Mesenchymal stem cell (in vitro differentiated cells and primary cell): ENCODE results near the gene MRLN.

Source experiments
- DNase-seq: peaks from one replicate; pipeline ENCODE4 v3.0.0-alpha.2; 2013
- H2AFZ ChIP-seq: one replicate; pipeline ENCODE4 v1.6.1; 2013; ENCODE audit warnings: low read depth, mild to moderate bottlenecking, control low read depth, inconsistent platforms, low read length, moderate library complexity
- H2AK5ac ChIP-seq: 2 replicates; pipeline ENCODE4 v1.6.1; 2013; ENCODE audit warnings: low read length, moderate library complexity, mild to moderate bottlenecking, inconsistent platforms; ENCODE audit not compliant: severe bottlenecking
- H2BK120ac ChIP-seq: one replicate; pipeline ENCODE4 v1.6.1; 2013; ENCODE audit warnings: low read depth, mild to moderate bottlenecking, inconsistent platforms, low read length, moderate library complexity
- H2BK12ac ChIP-seq, 2 experiments: one replicate each; pipeline ENCODE4 v1.6.1; 2013; ENCODE audit warnings: inconsistent platforms in 2 of 2, low read length in 2 of 2, mild to moderate bottlenecking in 2 of 2, moderate library complexity in 2 of 2, control low read depth in 1 of 2
- H2BK15ac ChIP-seq: one replicate; pipeline ENCODE4 v1.6.1; 2013; ENCODE audit warnings: mild to moderate bottlenecking, low read depth, inconsistent platforms; ENCODE audit not compliant: poor library complexity, severe bottlenecking
- H2BK5ac ChIP-seq: 2 replicates; pipeline ENCODE4 v1.6.1; 2013; ENCODE audit warnings: low read depth, mild to moderate bottlenecking, low read length, control low read depth, inconsistent platforms; ENCODE audit not compliant: poor library complexity, severe bottlenecking
- H3K14ac ChIP-seq, 2 experiments: one replicate each; pipeline ENCODE4 v1.6.1; 2013; ENCODE audit warnings: inconsistent platforms in 2 of 2, low read length in 2 of 2, control low read depth in 1 of 2, mild to moderate bottlenecking in 1 of 2, moderate library complexity in 1 of 2
- H3K18ac ChIP-seq, 2 experiments: one replicate each; pipeline ENCODE4 v1.6.1; 2013; ENCODE audit warnings: inconsistent platforms in 2 of 2, low read length in 2 of 2, control low read depth in 1 of 2, low read depth in 1 of 2, mild to moderate bottlenecking in 1 of 2
- H3K23ac ChIP-seq, 2 experiments: one replicate each; pipeline ENCODE4 v1.6.1; 2013; ENCODE audit warnings: inconsistent platforms in 2 of 2, low read length in 2 of 2, mild to moderate bottlenecking in 2 of 2, moderate library complexity in 2 of 2, control low read depth in 1 of 2
- H3K27ac ChIP-seq: 2 replicates; pipeline ENCODE4 v1.5.1; 2013; ENCODE audit warnings: mild to moderate bottlenecking, moderate library complexity, low read length, control low read depth, inconsistent platforms; ENCODE audit not compliant: poor library complexity, severe bottlenecking
- H3K27me3 ChIP-seq, 2 experiments: 2 replicates each; pipeline versions ENCODE4 v1.6.1 to v1.7.0; 2013; ENCODE audit warnings: low read length in 2 of 2, mild to moderate bottlenecking in 2 of 2, moderate library complexity in 2 of 2, control low read depth in 1 of 2, inconsistent platforms in 1 of 2; ENCODE audit not compliant: control insufficient read depth in 1 of 2, insufficient read depth in 1 of 2
- H3K36me3 ChIP-seq, 2 experiments: 2 replicates each; pipeline versions ENCODE4 v1.6.1 to v1.7.0; 2013; ENCODE audit warnings: low read length in 2 of 2, control low read depth in 1 of 2, inconsistent platforms in 1 of 2, low read depth in 1 of 2, mild to moderate bottlenecking in 1 of 2; ENCODE audit not compliant: insufficient read depth in 2 of 2, control insufficient read depth in 1 of 2
- H3K4ac ChIP-seq, 2 experiments: one replicate each; pipeline ENCODE4 v1.6.1; 2013; ENCODE audit warnings: inconsistent platforms in 2 of 2, low read length in 2 of 2, mild to moderate bottlenecking in 2 of 2, moderate library complexity in 2 of 2, control low read depth in 1 of 2, low read depth in 1 of 2
- H3K4me1 ChIP-seq: 2 replicates; pipeline ENCODE4 v1.6.1; 2013; ENCODE audit warnings: low read depth, low read length, control low read depth; ENCODE audit not compliant: control insufficient read depth, insufficient read depth
- H3K4me2 ChIP-seq: 2 replicates; pipeline ENCODE4 v1.6.1; 2013; ENCODE audit warnings: low read length, mild to moderate bottlenecking, inconsistent platforms; ENCODE audit not compliant: poor library complexity, severe bottlenecking
- H3K4me3 ChIP-seq, 2 experiments: 2 replicates each; pipeline versions ENCODE4 v1.5.1 to v1.7.0; 2013; ENCODE audit warnings: low read length in 2 of 2, mild to moderate bottlenecking in 2 of 2, control low read depth in 1 of 2, low read depth in 1 of 2; ENCODE audit not compliant: insufficient read depth in 1 of 2
- H3K79me1 ChIP-seq: replicated peaks from 2 replicates; pipeline ENCODE4 v1.6.1; 2013; ENCODE audit warnings: mild to moderate bottlenecking, control low read depth, low read length, inconsistent platforms; ENCODE audit not compliant: poor library complexity, severe bottlenecking
- H3K9ac ChIP-seq: 2 replicates; pipeline ENCODE4 v1.7.0; 2013; ENCODE audit warnings: mild to moderate bottlenecking, low read length, moderate library complexity
- H3K9me3 ChIP-seq: 2 replicates; pipeline ENCODE4 v1.7.0; 2013; ENCODE audit warnings: mild to moderate bottlenecking, low read length; ENCODE audit not compliant: control insufficient read depth
- H4K8ac ChIP-seq: one replicate; pipeline ENCODE4 v1.6.1; 2013; ENCODE audit warnings: inconsistent platforms, mild to moderate bottlenecking, low read length, moderate library complexity
- H4K91ac ChIP-seq: one replicate; pipeline ENCODE4 v1.6.1; 2013; ENCODE audit warnings: mild to moderate bottlenecking, low read length, inconsistent platforms
- WGBS: methylation state at CpG from one replicate; pipeline ENCODE4 v1.1.7; 2013; ENCODE audit warnings: mixed read lengths; 5-methylcytosine and 5-hydroxymethylcytosine counted together

Gene MRLN

GRCh38 chr10:59762505-59762904, 9.2 kb upstream of the MRLN start:
- Histone ChIP-seq H3K4me2 (no peak overlapping the region), H3K4me3 (no peak overlapping the region)

GRCh38 chr10:59757966-59758365, 4.7 kb upstream of the MRLN start:
- WGBS: 61% methylated on average over 3 of the region's 3 CpGs
- no peak overlapping the region for H3K18ac ChIP-seq

More at GRCh38 chr10:59762505-59762904, 9.2 kb upstream of the MRLN start:
- Histone ChIP-seq H3K4ac (no peak overlapping the region), H3K18ac (no peak overlapping the region), H2BK12ac (no peak overlapping the region), H3K14ac (no peak overlapping the region), H3K36me3 (no peaks in the 10 kb centered on the region), H3K27ac (no peak overlapping the region), H3K4me1 (no peaks in the 10 kb centered on the region), H2AK5ac (no peak overlapping the region), H4K8ac (no peak overlapping the region), H3K79me1 (no peaks in the 10 kb centered on the region), H3K23ac (no peak overlapping the region), H2AFZ (no peak overlapping the region), H3K27me3 (peaks cover 0 to 11% of the 10 kb centered on the region in 2 experiments), H3K9ac (no peak overlapping the region), H2BK15ac (no peak overlapping the region), H3K9me3 (no peaks in the 10 kb centered on the region), H4K91ac (no peak overlapping the region), H2BK120ac (no peak overlapping the region), H2BK5ac (no peak overlapping the region)
- DNase-seq: no peak
- 73% methylated on average over 2 of the region's 2 CpGs for WGBS

GRCh38 chr10:59754951-59755350, 1.7 kb upstream of the MRLN start:
- H3K27ac ChIP-seq: no peak overlapping the region
- H2BK12ac ChIP-seq: no peak overlapping the region
- H2AFZ ChIP-seq: no peak overlapping the region
- no peak overlapping the region for H3K23ac ChIP-seq
- no peak overlapping the region for H3K4ac ChIP-seq
- no peak overlapping the region for H4K8ac ChIP-seq
- no peak overlapping the region for H3K14ac ChIP-seq
- no peaks in the 10 kb centered on the region for H3K9me3 ChIP-seq
- H2BK120ac ChIP-seq: no peak overlapping the region
- WGBS: 95% methylated on average over 1 of the region's 4 CpGs
- H3K79me1 ChIP-seq: no peaks in the 10 kb centered on the region
- no peak overlapping the region for H2AK5ac ChIP-seq
- no peak overlapping the region for H3K4me3 ChIP-seq
- H3K9ac ChIP-seq: no peak overlapping the region
- H2BK15ac ChIP-seq: no peak overlapping the region
- no peak for DNase-seq
- H2BK5ac ChIP-seq: no peak overlapping the region
- no peak overlapping the region for H3K4me2 ChIP-seq
- H4K91ac ChIP-seq: no peak overlapping the region
- no peak overlapping the region for H3K18ac ChIP-seq
- no peaks in the 10 kb centered on the region for H3K36me3 ChIP-seq
- H3K27me3 ChIP-seq: peaks cover 0 to 10% of the 10 kb centered on the region in 2 experiments
- no peaks in the 10 kb centered on the region for H3K4me1 ChIP-seq

More at GRCh38 chr10:59757966-59758365, 4.7 kb upstream of the MRLN start:
- Histone ChIP-seq H3K4me1 (no peaks in the 10 kb centered on the region), H3K79me1 (no peaks in the 10 kb centered on the region), H2AK5ac (no peak overlapping the region), H3K9me3 (no peaks in the 10 kb centered on the region), H3K27ac (no peak overlapping the region), H2BK15ac (no peak overlapping the region), H3K9ac (no peak overlapping the region), H3K4me2 (no peak overlapping the region), H3K36me3 (no peaks in the 10 kb centered on the region), H4K8ac (no peak overlapping the region), H3K4me3 (no peak overlapping the region), H3K14ac (no peak overlapping the region), H3K4ac (no peak overlapping the region), H2BK120ac (no peak overlapping the region), H2BK12ac (no peak overlapping the region), H2BK5ac (no peak overlapping the region), H3K23ac (no peak overlapping the region), H4K91ac (no peak overlapping the region), H2AFZ (no peak overlapping the region), H3K27me3 (peaks cover 0 to 4% of the 10 kb centered on the region in 2 experiments)
- DNase-seq: no peak

- Histone ChIP-seq H3K4me3 (no peak overlapping the region), H2BK120ac (no peak overlapping the region), H3K27ac (no peak overlapping the region), H3K27me3 (peaks cover 0 to 12% of the 10 kb centered on the region in 2 experiments), H3K18ac (no peak overlapping the region), H2AFZ (no peak overlapping the region), H3K4me1 (no peaks in the 10 kb centered on the region), H3K79me1 (no peaks in the 10 kb centered on the region), H4K8ac (no peak overlapping the region), H2AK5ac (no peak overlapping the region), H3K23ac (no peak overlapping the region), H3K4ac (no peak overlapping the region), H2BK5ac (no peak overlapping the region), H2BK12ac (no peak overlapping the region), H2BK15ac (no peak overlapping the region), H3K9ac (no peak overlapping the region), H3K36me3 (no peaks in the 10 kb centered on the region), H3K9me3 (no peaks in the 10 kb centered on the region), H3K4me2 (no peak overlapping the region), H3K14ac (no peak overlapping the region), H4K91ac (no peak overlapping the region)
- DNase-seq: no peak
- WGBS: 64% methylated on average over 2 of the region's 2 CpGs
These were observed 846 bp downstream of the MRLN start for GRCh38 chr10:59752278-59752940.
